Mesenchymal stem cell (in vitro differentiated cells and primary cell): ENCODE data around the gene TENM3.

ENCODE experiments used
- DNase-seq: peaks from one replicate; pipeline ENCODE4 v3.0.0-alpha.2; 2013
- H2AFZ ChIP-seq: one replicate; pipeline ENCODE4 v1.6.1; 2013; ENCODE audit warnings: low read depth, mild to moderate bottlenecking, control low read depth, inconsistent platforms, low read length, moderate library complexity
- H2AK5ac ChIP-seq: 2 replicates; pipeline ENCODE4 v1.6.1; 2013; ENCODE audit warnings: low read length, moderate library complexity, mild to moderate bottlenecking, inconsistent platforms; ENCODE audit not compliant: severe bottlenecking
- H2BK120ac ChIP-seq: one replicate; pipeline ENCODE4 v1.6.1; 2013; ENCODE audit warnings: low read depth, mild to moderate bottlenecking, inconsistent platforms, low read length, moderate library complexity
- H2BK12ac ChIP-seq, 2 experiments: one replicate each; pipeline ENCODE4 v1.6.1; 2013; ENCODE audit warnings: inconsistent platforms in 2 of 2, low read length in 2 of 2, mild to moderate bottlenecking in 2 of 2, moderate library complexity in 2 of 2, control low read depth in 1 of 2
- H2BK15ac ChIP-seq: one replicate; pipeline ENCODE4 v1.6.1; 2013; ENCODE audit warnings: mild to moderate bottlenecking, low read depth, inconsistent platforms; ENCODE audit not compliant: poor library complexity, severe bottlenecking
- H2BK5ac ChIP-seq: 2 replicates; pipeline ENCODE4 v1.6.1; 2013; ENCODE audit warnings: low read depth, mild to moderate bottlenecking, low read length, control low read depth, inconsistent platforms; ENCODE audit not compliant: poor library complexity, severe bottlenecking
- H3K14ac ChIP-seq, 2 experiments: one replicate each; pipeline ENCODE4 v1.6.1; 2013; ENCODE audit warnings: inconsistent platforms in 2 of 2, low read length in 2 of 2, control low read depth in 1 of 2, mild to moderate bottlenecking in 1 of 2, moderate library complexity in 1 of 2
- H3K18ac ChIP-seq, 2 experiments: one replicate each; pipeline ENCODE4 v1.6.1; 2013; ENCODE audit warnings: inconsistent platforms in 2 of 2, low read length in 2 of 2, control low read depth in 1 of 2, low read depth in 1 of 2, mild to moderate bottlenecking in 1 of 2
- H3K23ac ChIP-seq, 2 experiments: one replicate each; pipeline ENCODE4 v1.6.1; 2013; ENCODE audit warnings: inconsistent platforms in 2 of 2, low read length in 2 of 2, mild to moderate bottlenecking in 2 of 2, moderate library complexity in 2 of 2, control low read depth in 1 of 2
- H3K27ac ChIP-seq: 2 replicates; pipeline ENCODE4 v1.5.1; 2013; ENCODE audit warnings: mild to moderate bottlenecking, moderate library complexity, low read length, control low read depth, inconsistent platforms; ENCODE audit not compliant: poor library complexity, severe bottlenecking
- H3K27me3 ChIP-seq, 2 experiments: 2 replicates each; pipeline versions ENCODE4 v1.6.1 to v1.7.0; 2013; ENCODE audit warnings: low read length in 2 of 2, mild to moderate bottlenecking in 2 of 2, moderate library complexity in 2 of 2, control low read depth in 1 of 2, inconsistent platforms in 1 of 2; ENCODE audit not compliant: control insufficient read depth in 1 of 2, insufficient read depth in 1 of 2
- H3K36me3 ChIP-seq, 2 experiments: 2 replicates each; pipeline versions ENCODE4 v1.6.1 to v1.7.0; 2013; ENCODE audit warnings: low read length in 2 of 2, control low read depth in 1 of 2, inconsistent platforms in 1 of 2, low read depth in 1 of 2, mild to moderate bottlenecking in 1 of 2; ENCODE audit not compliant: insufficient read depth in 2 of 2, control insufficient read depth in 1 of 2
- H3K4ac ChIP-seq, 2 experiments: one replicate each; pipeline ENCODE4 v1.6.1; 2013; ENCODE audit warnings: inconsistent platforms in 2 of 2, low read length in 2 of 2, mild to moderate bottlenecking in 2 of 2, moderate library complexity in 2 of 2, control low read depth in 1 of 2, low read depth in 1 of 2
- H3K4me1 ChIP-seq: 2 replicates; pipeline ENCODE4 v1.6.1; 2013; ENCODE audit warnings: low read depth, low read length, control low read depth; ENCODE audit not compliant: control insufficient read depth, insufficient read depth
- H3K4me2 ChIP-seq: 2 replicates; pipeline ENCODE4 v1.6.1; 2013; ENCODE audit warnings: low read length, mild to moderate bottlenecking, inconsistent platforms; ENCODE audit not compliant: poor library complexity, severe bottlenecking
- H3K4me3 ChIP-seq, 2 experiments: 2 replicates each; pipeline versions ENCODE4 v1.5.1 to v1.7.0; 2013; ENCODE audit warnings: low read length in 2 of 2, mild to moderate bottlenecking in 2 of 2, control low read depth in 1 of 2, low read depth in 1 of 2; ENCODE audit not compliant: insufficient read depth in 1 of 2
- H3K79me1 ChIP-seq: replicated peaks from 2 replicates; pipeline ENCODE4 v1.6.1; 2013; ENCODE audit warnings: mild to moderate bottlenecking, control low read depth, low read length, inconsistent platforms; ENCODE audit not compliant: poor library complexity, severe bottlenecking
- H3K9ac ChIP-seq: 2 replicates; pipeline ENCODE4 v1.7.0; 2013; ENCODE audit warnings: mild to moderate bottlenecking, low read length, moderate library complexity
- H3K9me3 ChIP-seq: 2 replicates; pipeline ENCODE4 v1.7.0; 2013; ENCODE audit warnings: mild to moderate bottlenecking, low read length; ENCODE audit not compliant: control insufficient read depth
- H4K8ac ChIP-seq: one replicate; pipeline ENCODE4 v1.6.1; 2013; ENCODE audit warnings: inconsistent platforms, mild to moderate bottlenecking, low read length, moderate library complexity
- H4K91ac ChIP-seq: one replicate; pipeline ENCODE4 v1.6.1; 2013; ENCODE audit warnings: mild to moderate bottlenecking, low read length, inconsistent platforms
- WGBS: methylation state at CpG from one replicate; pipeline ENCODE4 v1.1.7; 2013; ENCODE audit warnings: mixed read lengths; 5-methylcytosine and 5-hydroxymethylcytosine counted together

The TENM3 gene

GRCh38 chr4:182589100-182589499 lies 345.9 kb downstream of the TENM3 start:
- no peak overlapping the region for H3K4ac ChIP-seq
- no peak overlapping the region for H4K91ac ChIP-seq
- no peak overlapping the region for H2BK5ac ChIP-seq
- H2BK120ac ChIP-seq: no peak overlapping the region
- no peaks in the 10 kb centered on the region for H3K4me1 ChIP-seq
- H3K14ac ChIP-seq: no peak overlapping the region
- H3K23ac ChIP-seq: no peak overlapping the region
- H3K79me1 ChIP-seq: peaks cover 13% of the 10 kb centered on the region
- no peak overlapping the region for H2BK15ac ChIP-seq
- no peak overlapping the region for H3K27ac ChIP-seq
- no CpG with 5 or more reads among the region's 2 CpGs for WGBS
- no peak overlapping the region for H4K8ac ChIP-seq
- H3K4me2 ChIP-seq: no peak overlapping the region
- H3K9ac ChIP-seq: no peak overlapping the region
- H3K4me3 ChIP-seq: no peak overlapping the region
- no peaks in the 10 kb centered on the region for H3K36me3 ChIP-seq
- no peak overlapping the region for H2AFZ ChIP-seq
- peaks cover 4% of the 10 kb centered on the region for H3K9me3 ChIP-seq
- DNase-seq: no peak
- H3K18ac ChIP-seq: no peak overlapping the region
- H2BK12ac ChIP-seq: no peak overlapping the region
- H2AK5ac ChIP-seq: no peak overlapping the region
- H3K27me3 ChIP-seq: no peaks in the 10 kb centered on the region

GRCh38 chr4:182593402-182593801 lies 350.2 kb downstream of the TENM3 start:
- Histone ChIP-seq H3K4me3 (no peak overlapping the region), H3K4ac (no peak overlapping the region), H3K36me3 (no peaks in the 10 kb centered on the region), H2BK12ac (no peak overlapping the region), H4K91ac (no peak overlapping the region), H2AK5ac (no peak overlapping the region), H3K4me1 (no peaks in the 10 kb centered on the region), H3K9me3 (peaks cover 4% of the 10 kb centered on the region), H3K27ac (no peak overlapping the region), H2AFZ (no peak overlapping the region), H3K23ac (no peak overlapping the region), H2BK15ac (no peak overlapping the region), H3K18ac (no peak overlapping the region), H2BK120ac (no peak overlapping the region), H4K8ac (no peak overlapping the region), H3K4me2 (no peak overlapping the region), H2BK5ac (no peak overlapping the region), H3K79me1 (peaks cover 14% of the 10 kb centered on the region), H3K27me3 (no peaks in the 10 kb centered on the region), H3K14ac (no peak overlapping the region), H3K9ac (no peak overlapping the region)
- WGBS: 58% methylated on average over 3 of the region's 7 CpGs
- DNase-seq: no peak

GRCh38 chr4:182593864-182594263 lies 350.7 kb downstream of the TENM3 start:
- no peak overlapping the region for H2AK5ac ChIP-seq
- no peak overlapping the region for H2BK120ac ChIP-seq
- peaks cover 14% of the 10 kb centered on the region for H3K79me1 ChIP-seq
- no peak overlapping the region for H3K4ac ChIP-seq
- no peak overlapping the region for H3K14ac ChIP-seq
- no peak overlapping the region for H3K4me2 ChIP-seq
- H4K8ac ChIP-seq: no peak overlapping the region
- H4K91ac ChIP-seq: no peak overlapping the region
- H3K9ac ChIP-seq: no peak overlapping the region
- H3K9me3 ChIP-seq: peaks cover 2% of the 10 kb centered on the region
- no peak overlapping the region for H3K27ac ChIP-seq
- H3K36me3 ChIP-seq: no peaks in the 10 kb centered on the region
- no peak for DNase-seq
- H2BK12ac ChIP-seq: no peak overlapping the region
- H3K27me3 ChIP-seq: no peaks in the 10 kb centered on the region
- H2BK15ac ChIP-seq: no peak overlapping the region
- H2AFZ ChIP-seq: no peak overlapping the region
- no peak overlapping the region for H2BK5ac ChIP-seq
- H3K23ac ChIP-seq: no peak overlapping the region
- H3K4me1 ChIP-seq: no peaks in the 10 kb centered on the region
- H3K4me3 ChIP-seq: no peak overlapping the region
- 58% methylated on average over 1 of the region's 1 CpG for WGBS
- no peak overlapping the region for H3K18ac ChIP-seq

- Histone ChIP-seq H3K18ac (no peak overlapping the region), H2BK5ac (no peak overlapping the region), H4K8ac (no peak overlapping the region), H4K91ac (no peak overlapping the region), H3K4me1 (peaks cover 1% of the 10 kb centered on the region), H3K23ac (no peak overlapping the region), H3K4ac (no peak overlapping the region), H3K9ac (no peak overlapping the region), H3K9me3 (no peaks in the 10 kb centered on the region), H3K79me1 (peaks cover 5% of the 10 kb centered on the region), H3K4me3 (no peak overlapping the region), H3K14ac (no peak overlapping the region), H2BK12ac (no peak overlapping the region), H2BK120ac (no peak overlapping the region), H3K4me2 (no peak overlapping the region), H3K27ac (no peak overlapping the region), H2BK15ac (no peak overlapping the region), H3K36me3 (peaks cover 3 to 14% of the 10 kb centered on the region in 2 experiments), H2AK5ac (no peak overlapping the region), H3K27me3 (no peaks in the 10 kb centered on the region), H2AFZ (no peak overlapping the region)
- WGBS: 40% methylated on average over 1 of the region's 2 CpGs
- DNase-seq: peak; percentile 47
Measured at GRCh38 chr4:182600093-182600492, 356.9 kb downstream of the TENM3 start.
